ENCODE results near the gene ERH.

The ERH gene

DNA sequence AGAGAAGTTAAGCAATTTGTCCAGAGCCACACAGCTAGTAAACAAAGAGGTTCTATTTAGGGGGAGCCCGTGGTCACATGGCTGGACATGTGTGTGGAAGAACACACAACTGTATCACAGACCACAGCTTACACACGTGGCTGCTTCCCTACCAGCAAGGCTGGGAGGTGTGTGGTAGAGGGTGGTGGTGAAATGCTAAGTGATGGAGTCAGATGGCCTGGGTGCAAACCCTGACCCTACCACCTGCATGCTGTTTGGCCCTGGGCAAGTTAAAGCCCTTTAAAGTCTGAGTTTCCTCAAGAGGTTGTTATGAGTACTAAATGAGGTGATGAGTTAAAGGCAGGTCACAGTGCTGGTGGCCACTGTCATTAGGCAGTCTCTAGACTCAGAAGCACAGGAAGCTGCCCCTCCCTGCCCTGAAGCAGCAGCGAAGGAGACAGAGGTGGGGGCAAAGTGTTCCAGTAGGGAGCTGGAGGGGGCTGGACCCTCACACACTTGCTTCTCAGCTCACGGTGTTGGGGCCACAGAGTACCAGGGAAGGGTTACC, 64.2 kb downstream of the ERH start:
- no peaks in the 10 kb centered on the region for H3K27me3 ChIP-seq (replicated peaks; ENCODE audit: control insufficient read depth, insufficient read depth, low read length)
- DNase-seq (ENCODE audit: extremely low read depth, insufficient read length): no peak
- no peak for TF ChIP-seq CTCF (IDR thresholded peaks at IDR 0.05; ENCODE audit: insufficient read depth, low read length, poor library complexity, severe bottlenecking)
- H3K4me3 ChIP-seq (replicated peaks; ENCODE audit: low read depth, low read length): no peak overlapping the region
- no peaks in the 10 kb centered on the region for H3K36me3 ChIP-seq (ENCODE audit: control insufficient read depth, insufficient read depth, low read length)

- TF ChIP-seq CTCF (IDR thresholded peaks at IDR 0.05; ENCODE audit: insufficient read depth, low read length, poor library complexity, severe bottlenecking): no peak
- H3K4me3 ChIP-seq (replicated peaks; ENCODE audit: low read depth, low read length): no peak overlapping the region
- H3K36me3 ChIP-seq (ENCODE audit: control insufficient read depth, insufficient read depth, low read length): no peaks in the 10 kb centered on the region
- DNase-seq (ENCODE audit: extremely low read depth, insufficient read length): no peak
- no peaks in the 10 kb centered on the region for H3K27me3 ChIP-seq (replicated peaks; ENCODE audit: control insufficient read depth, insufficient read depth, low read length)
These were observed 65.2 kb downstream of the ERH start for GRCh38 chr14:69332782-69333395.

DNA sequence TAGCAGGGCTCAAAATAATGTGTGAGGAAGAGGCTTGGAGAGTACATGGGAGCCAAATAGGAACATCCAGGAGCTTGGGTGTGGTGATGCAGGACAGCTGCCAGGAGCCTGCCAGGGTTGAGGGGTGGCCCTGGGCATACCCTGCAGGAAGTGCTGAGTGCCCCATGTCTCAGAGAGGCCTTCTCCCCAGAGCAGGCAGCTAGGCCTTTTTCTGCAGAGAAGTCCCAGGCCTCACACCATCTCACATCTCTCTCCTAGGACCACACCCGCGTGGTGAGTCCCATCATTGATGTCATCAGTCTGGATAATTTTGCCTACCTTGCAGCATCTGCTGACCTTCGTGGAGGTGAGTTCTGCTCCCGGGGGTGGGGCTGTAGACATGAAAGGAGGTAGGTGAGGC, 66.9 kb downstream of the ERH start:
- TF ChIP-seq CTCF (IDR thresholded peaks at IDR 0.05; ENCODE audit: insufficient read depth, low read length, poor library complexity, severe bottlenecking): no peak
- H3K27me3 ChIP-seq (replicated peaks; ENCODE audit: control insufficient read depth, insufficient read depth, low read length): no peaks in the 10 kb centered on the region; the same call in 1 of the 2 replicates

More for the DNA sequence above, 66.9 kb downstream of the ERH start:
- no peak for DNase-seq (ENCODE audit: extremely low read depth, insufficient read length)
- Histone ChIP-seq H3K36me3 (ENCODE audit: control insufficient read depth, insufficient read depth, low read length) (no peaks in the 10 kb centered on the region), H3K4me3 (replicated peaks; ENCODE audit: low read depth, low read length) (no peak overlapping the region)

Measured in GM06990 (cell line).